AG04450 (cell line): ENCODE data around the gene CSK. TPM values are rescaled to one million over a fixed set of nuclear protein-coding genes. Genes with fewer than 3 reads are reported as not detected.

Source experiments
- CTCF ChIA-PET: fragments of 300-600, 350-600 bp; formaldehyde crosslinking; extraction: SDS; loops from one replicate; lab custom pipeline; 2022; ENCODE audit warnings: antibody characterized with exemption, inconsistent platforms; lab: Charles Lee
- POLR2A ChIA-PET: fragments of 350-600 bp; formaldehyde crosslinking; extraction: SDS; loops from one replicate; lab custom pipeline; 2021; ENCODE audit warnings: antibody characterized with exemption, inconsistent platforms; lab: Yijun Ruan, JAX
- DNase-seq: peaks from one replicate; pipeline ENCODE4 v3.0.0-alpha.2; 2011; ENCODE audit warnings: low read depth, low spot score
- H3K27ac ChIP-seq: one replicate; pipeline ENCODE4 v1.5.1; 2012; ENCODE audit warnings: low read depth, low read length, control low read depth
- H3K27me3 ChIP-seq: one replicate; pipeline ENCODE4 v1.6.0; 2012; ENCODE audit warnings: low read length; ENCODE audit not compliant: control insufficient read depth, insufficient read depth
- H3K4me3 ChIP-seq: 2 replicates; pipeline ENCODE4 v1.5.1; 2011; ENCODE audit warnings: mild to moderate bottlenecking, low read depth, low read length, control low read depth
- H3K9me3 ChIP-seq: 2 replicates; pipeline ENCODE4 v1.5.1; 2012; ENCODE audit warnings: low read length; ENCODE audit not compliant: control insufficient read depth, insufficient read depth
- polyA plus RNA-seq: library from polyadenylated mRNA; depleted of rRNA; stranded (reverse); fragments of >200 nt; gene quantifications from 2 replicates; pipeline ENCODE4 v1.2.3, GENCODE V29; 2011
- TF ChIP-seq, protein P1 (sequence below): IDR thresholded peaks from 2 replicates; pipeline ENCODE4 v1.5.1; 2011; ENCODE audit warnings: low read depth, low read length, control low read depth, inconsistent platforms

The CSK gene
- polyA plus RNA-seq, 1 experiment: 17.2 TPM

DNA sequence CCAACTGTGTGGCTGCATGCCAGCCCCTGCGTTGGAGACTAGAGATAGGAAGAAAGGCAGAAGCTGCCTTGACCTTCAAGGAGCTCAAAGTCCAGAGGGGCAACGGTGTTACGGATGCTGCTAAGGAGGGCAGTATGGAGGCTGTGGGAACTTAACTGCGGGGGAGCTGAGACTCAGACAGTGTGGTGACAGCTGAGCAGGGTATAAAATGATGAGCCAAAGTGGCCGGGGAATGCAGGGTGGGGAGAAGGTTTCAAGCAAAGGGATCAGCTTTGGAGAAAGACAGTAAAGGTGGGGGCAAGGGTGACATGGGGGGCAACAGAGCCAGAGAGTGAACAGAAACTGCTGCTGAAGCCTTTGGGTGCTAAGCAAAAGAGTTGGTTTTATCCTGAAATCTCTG is 39.5 kb upstream of the CSK start:
- Histone ChIP-seq H3K27ac (no peak overlapping the region), H3K27me3 (peaks cover 10% of the 10 kb centered on the region), H3K4me3 (no peak overlapping the region), H3K9me3 (peaks cover 5% of the 10 kb centered on the region; the same call in 1 of the 2 replicates)
- no peak for DNase-seq
- TF ChIP-seq, protein P1, sequence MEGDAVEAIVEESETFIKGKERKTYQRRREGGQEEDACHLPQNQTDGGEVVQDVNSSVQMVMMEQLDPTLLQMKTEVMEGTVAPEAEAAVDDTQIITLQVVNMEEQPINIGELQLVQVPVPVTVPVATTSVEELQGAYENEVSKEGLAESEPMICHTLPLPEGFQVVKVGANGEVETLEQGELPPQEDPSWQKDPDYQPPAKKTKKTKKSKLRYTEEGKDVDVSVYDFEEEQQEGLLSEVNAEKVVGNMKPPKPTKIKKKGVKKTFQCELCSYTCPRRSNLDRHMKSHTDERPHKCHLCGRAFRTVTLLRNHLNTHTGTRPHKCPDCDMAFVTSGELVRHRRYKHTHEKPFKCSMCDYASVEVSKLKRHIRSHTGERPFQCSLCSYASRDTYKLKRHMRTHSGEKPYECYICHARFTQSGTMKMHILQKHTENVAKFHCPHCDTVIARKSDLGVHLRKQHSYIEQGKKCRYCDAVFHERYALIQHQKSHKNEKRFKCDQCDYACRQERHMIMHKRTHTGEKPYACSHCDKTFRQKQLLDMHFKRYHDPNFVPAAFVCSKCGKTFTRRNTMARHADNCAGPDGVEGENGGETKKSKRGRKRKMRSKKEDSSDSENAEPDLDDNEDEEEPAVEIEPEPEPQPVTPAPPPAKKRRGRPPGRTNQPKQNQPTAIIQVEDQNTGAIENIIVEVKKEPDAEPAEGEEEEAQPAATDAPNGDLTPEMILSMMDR: no peak
- ChIA-PET POLR2A (no interaction called here), CTCF (interaction anchor here (0.6 kb wide), 1 partner anchor 46 kb away, joined by 3 read pairs; no protein-coding TSS in a partner anchor)

DNA sequence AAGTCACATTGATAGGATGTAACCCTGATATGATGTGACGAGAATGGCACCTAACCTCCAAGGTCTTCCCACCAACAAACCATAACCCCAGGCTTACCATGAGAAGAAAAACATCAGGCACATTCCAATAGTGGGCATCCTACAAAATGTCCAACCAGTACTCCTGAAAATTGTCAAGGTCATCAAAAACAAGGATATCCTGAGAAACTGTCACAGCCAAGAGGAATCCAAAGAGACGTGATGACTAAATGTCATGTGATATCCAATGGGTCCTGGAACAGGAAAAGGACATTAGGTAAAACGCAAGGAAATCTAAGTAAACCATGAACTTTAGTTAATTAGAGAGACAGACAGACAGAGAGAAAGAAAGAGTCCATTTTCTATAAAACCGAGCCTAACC is 35.5 kb upstream of the CSK start:
- CTCF ChIA-PET: interaction anchor here (0.7 kb wide), 1 partner anchor 25 kb away, joined by 3 read pairs; no protein-coding TSS in a partner anchor
- no peak overlapping the region for H3K27ac ChIP-seq
- POLR2A ChIA-PET: no interaction called here
- H3K9me3 ChIP-seq: peaks cover 5% of the 10 kb centered on the region
- DNase-seq: no peak
- TF ChIP-seq, protein P1: no peak
- no peak overlapping the region for H3K4me3 ChIP-seq
- peaks cover 15% of the 10 kb centered on the region for H3K27me3 ChIP-seq

DNA sequence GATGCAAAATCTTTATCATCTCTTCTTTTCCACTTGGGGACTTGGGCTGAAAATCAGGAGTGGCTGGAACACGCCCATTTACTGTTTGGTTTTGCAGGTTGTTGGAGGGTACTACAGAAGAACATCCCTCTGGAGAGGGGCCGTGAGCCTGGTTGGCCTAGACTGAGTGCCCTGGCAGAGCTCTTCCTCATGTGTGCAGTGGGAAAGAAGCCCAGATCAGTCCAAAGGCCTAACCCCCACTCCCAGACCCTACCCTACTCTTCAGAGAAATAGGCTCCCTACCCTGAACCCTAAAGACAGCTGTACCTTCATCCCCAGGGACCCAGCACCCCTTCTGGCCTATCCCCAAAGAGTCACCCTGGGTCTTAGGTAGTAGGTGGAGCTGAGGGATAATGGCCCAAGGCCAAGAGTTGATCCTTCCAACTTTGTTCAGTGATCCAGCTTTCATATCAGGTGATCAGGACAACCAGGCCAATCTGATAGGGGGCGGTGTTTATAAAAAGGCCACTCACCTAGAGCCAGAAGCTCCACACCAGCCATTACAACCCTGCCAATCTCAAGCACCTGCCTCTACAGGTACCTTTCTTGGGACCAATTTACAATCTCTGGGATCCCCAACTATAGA is 33.4 kb upstream of the CSK start, which contains the start of gene CYP1A2:
Gene CYP1A2 (plus strand): TSS at position 524 of the 625 bp plus-strand sequence. CDS start 894 bp downstream, outside the sequence.
- TF ChIP-seq, protein P1: no peak
- POLR2A ChIA-PET: no interaction called here
- CTCF ChIA-PET: no interaction called here

DNA sequence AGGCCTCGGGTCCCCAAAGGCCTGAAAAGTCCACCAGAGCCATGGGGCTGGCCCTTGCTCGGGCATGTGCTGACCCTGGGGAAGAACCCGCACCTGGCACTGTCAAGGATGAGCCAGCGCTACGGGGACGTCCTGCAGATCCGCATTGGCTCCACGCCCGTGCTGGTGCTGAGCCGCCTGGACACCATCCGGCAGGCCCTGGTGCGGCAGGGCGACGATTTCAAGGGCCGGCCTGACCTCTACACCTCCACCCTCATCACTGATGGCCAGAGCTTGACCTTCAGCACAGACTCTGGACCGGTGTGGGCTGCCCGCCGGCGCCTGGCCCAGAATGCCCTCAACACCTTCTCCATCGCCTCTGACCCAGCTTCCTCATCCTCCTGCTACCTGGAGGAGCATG is 32.0 kb upstream of the CSK start:
- no peak overlapping the region for H3K27ac ChIP-seq
- CTCF ChIA-PET: interaction anchor here (0.7 to 1.3 kb wide), 4 partner anchors 18 to 714 kb away, joined by 3 to 4 read pairs (median 3); no protein-coding TSS in a partner anchor
- H3K9me3 ChIP-seq: no peaks in the 10 kb centered on the region; the same call in 1 of the 2 replicates
- POLR2A ChIA-PET: no interaction called here
- peaks cover 35% of the 10 kb centered on the region for H3K27me3 ChIP-seq
- no peak for DNase-seq
- H3K4me3 ChIP-seq: no peak overlapping the region
- TF ChIP-seq, protein P1: no peak

More for the DNA sequence above, 33.4 kb upstream of the CSK start, which contains the start of gene CYP1A2:
- Histone ChIP-seq H3K4me3 (no peak within 1 kb of the TSS), H3K27ac (no peak within 1 kb of the TSS), H3K27me3 (peaks cover 30% of the 10 kb centered on the region), H3K9me3 (no peaks in the 10 kb centered on the region; the same call in 1 of the 2 replicates)
- no peak for DNase-seq

DNA sequence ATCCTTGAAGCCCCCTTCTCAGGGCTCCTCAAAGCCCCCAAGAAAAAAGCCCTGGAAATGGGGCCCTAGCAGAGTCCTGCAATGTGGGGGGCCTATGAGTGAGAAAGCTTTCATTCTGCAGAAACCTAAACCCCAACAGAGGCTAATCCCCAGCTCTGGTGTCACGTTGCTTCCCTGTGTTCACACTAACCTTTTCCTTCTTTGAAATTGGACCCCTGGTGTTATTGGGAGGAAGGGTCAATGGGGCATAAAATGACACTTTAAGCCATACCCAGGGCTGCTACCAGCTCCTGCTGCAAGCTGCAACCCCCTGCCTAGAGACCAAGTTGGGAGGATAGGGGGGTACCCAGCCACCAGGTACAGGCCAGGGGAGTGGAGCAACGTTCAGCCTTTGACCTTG is 31.1 kb upstream of the CSK start:
- Histone ChIP-seq H3K4me3 (no peak overlapping the region), H3K27me3 (peaks cover 35% of the 10 kb centered on the region), H3K9me3 (no peaks in the 10 kb centered on the region; the same call in 1 of the 2 replicates), H3K27ac (no peak overlapping the region)
- POLR2A ChIA-PET: no interaction called here
- TF ChIP-seq, protein P1: no peak
- no peak for DNase-seq
- CTCF ChIA-PET: interaction anchor here (0.9 to 1.3 kb wide), 2 partner anchors 17 to 18 kb away, joined by 3 to 4 read pairs; no protein-coding TSS in a partner anchor
